T-helper 17 cell (primary cell): ENCODE measurements around the gene TUBA4B. TPM values are rescaled to one million over a fixed set of nuclear protein-coding genes. Genes with fewer than 3 reads are reported as not detected.
A peak's percentile ranks its signal among the peaks of the same experiment; 100 is the strongest.
"Not testable (repeated sequence)": the region's sequence is repeated elsewhere in the genome, so short reads cannot be mapped to it uniquely, and the experiment has no call there.

Experiments
- ATAC-seq: fragments of 150-1000 bp; cut with Tn5 transposase; 2 replicates; pipeline ENCODE4 v1.10.0; 2021; ENCODE audit warnings: mild to moderate bottlenecking, moderate library complexity
- DNase-seq, 3 donors: peaks; one replicate each; pipeline versions ENCODE4 v3.0.0 to v3.0.0-alpha.2; 2020 to 2021
- H3K9me3 ChIP-seq: one replicate; pipeline ENCODE4 v1.7.0; 2013; ENCODE audit warnings: low read length, mild to moderate bottlenecking; ENCODE audit not compliant: control insufficient read depth, poor library complexity, severe bottlenecking
- H3K27ac Mint-ChIP-seq: one replicate; pipeline ENCODE4 v1.8.0; 2022; ENCODE audit warnings: mild to moderate bottlenecking, moderate library complexity, mixed read lengths
- H3K27me3 Mint-ChIP-seq: one replicate; pipeline ENCODE4 v1.8.0; 2022; ENCODE audit warnings: mixed read lengths
- H3K36me3 Mint-ChIP-seq: one replicate; pipeline ENCODE4 v1.8.0; 2022; ENCODE audit warnings: low read depth, mixed read lengths
- H3K4me1 Mint-ChIP-seq: one replicate; pipeline ENCODE4 v1.8.0; 2022; ENCODE audit warnings: mild to moderate bottlenecking, mixed read lengths
- H3K4me3 Mint-ChIP-seq: one replicate; pipeline ENCODE4 v1.8.0; 2022; ENCODE audit warnings: mild to moderate bottlenecking, moderate library complexity, mixed read lengths
- total RNA-seq, 4 donors: library from RNA in 2 of 4; stranded (reverse) in 2 of 4; gene quantifications; one replicate each; pipeline ENCODE4 v1.2.3 and lab custom pipeline; 2022 to 2026

TUBA4B gene
- total RNA-seq, 2 donors from 2014 or later = not detected

DNA sequence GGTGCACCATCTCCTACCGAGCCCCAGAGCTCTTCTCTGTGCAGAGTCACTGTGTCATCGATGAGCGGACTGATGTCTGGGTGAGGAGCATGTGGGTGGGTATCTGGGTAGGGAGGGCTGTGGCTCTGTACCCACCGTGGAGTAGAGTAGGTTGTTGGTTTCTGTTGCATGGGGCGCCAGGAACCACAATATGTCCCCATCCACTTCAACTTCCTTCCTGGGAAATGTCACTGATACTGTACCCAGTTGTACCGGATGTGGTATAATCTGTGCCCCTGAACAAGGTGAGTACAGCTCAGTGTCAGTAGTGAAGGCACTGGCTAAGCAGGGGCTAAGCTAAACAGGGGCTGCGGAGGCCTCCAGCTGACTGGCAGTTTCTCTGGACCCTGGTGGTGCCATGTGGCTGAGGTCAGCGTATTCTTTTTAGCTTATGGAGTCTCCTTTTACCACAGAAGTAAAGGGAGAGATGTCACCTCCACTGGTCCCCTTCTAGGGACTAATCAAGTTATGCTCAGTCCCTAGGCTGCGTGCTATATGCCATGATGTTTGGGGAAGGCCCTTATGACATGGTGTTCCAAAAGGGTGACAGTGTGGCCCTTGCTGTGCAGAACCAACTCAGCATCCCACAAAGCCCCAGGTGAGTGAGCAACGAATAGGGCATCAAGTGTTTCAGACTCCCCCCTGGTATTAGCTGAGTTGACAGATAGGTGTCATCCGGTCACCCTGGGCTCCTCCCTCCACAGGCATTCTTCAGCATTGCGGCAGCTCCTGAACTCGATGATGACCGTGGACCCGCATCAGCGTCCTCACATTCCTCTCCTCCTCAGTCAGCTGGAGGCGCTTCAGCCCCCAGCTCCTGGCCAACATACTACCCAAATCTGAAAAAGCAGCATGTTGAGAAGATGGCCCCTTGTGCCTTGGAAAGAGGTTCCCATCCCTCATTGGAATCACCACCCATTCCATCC, 5.1 kb upstream of the TUBA4B start:
- ATAC-seq = peak; percentile 75

DNA sequence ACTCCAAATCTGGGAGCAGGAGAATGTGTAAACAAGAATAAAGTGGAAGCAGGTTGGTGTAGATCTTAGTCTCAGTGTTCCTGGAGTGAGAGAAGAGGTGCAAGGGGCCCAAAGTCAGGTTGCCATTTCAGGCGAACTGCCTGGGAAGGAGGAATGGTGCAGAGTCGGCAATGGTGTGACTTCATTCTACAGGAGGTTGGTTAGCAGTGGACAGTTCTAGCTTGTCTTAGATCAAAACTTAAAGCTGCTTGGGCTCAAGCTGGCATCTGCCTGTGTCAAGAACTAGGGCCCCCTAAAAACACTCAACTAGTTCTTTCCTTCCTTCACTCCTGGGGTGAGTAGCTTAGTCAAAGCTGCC, 4.2 kb upstream of the TUBA4B start:
- H3K4me1 Mint-ChIP-seq = peaks cover 69% of the 10 kb centered on the region
- H3K9me3 ChIP-seq = no peaks in the 10 kb centered on the region
- no peaks in the 10 kb centered on the region for H3K27me3 Mint-ChIP-seq
- DNase-seq = no peak
- peak overlapping the region; percentile 98 for H3K27ac Mint-ChIP-seq
- H3K4me3 Mint-ChIP-seq = peak overlapping the region; percentile 90
- peaks cover 7% of the 10 kb centered on the region for H3K36me3 Mint-ChIP-seq
- no peak for ATAC-seq

More for the DNA sequence above, 5.1 kb upstream of the TUBA4B start:
- no peaks in the 10 kb centered on the region for H3K9me3 ChIP-seq
- DNase-seq = peak in 2 of 3 donors; percentile 24 to 54
- peaks cover 69% of the 10 kb centered on the region for H3K4me1 Mint-ChIP-seq
- peak overlapping the region; percentile 90 for H3K4me3 Mint-ChIP-seq
- no peaks in the 10 kb centered on the region for H3K27me3 Mint-ChIP-seq
- peaks cover 6% of the 10 kb centered on the region for H3K36me3 Mint-ChIP-seq
- H3K27ac Mint-ChIP-seq = peak overlapping the region; percentile 98

DNA sequence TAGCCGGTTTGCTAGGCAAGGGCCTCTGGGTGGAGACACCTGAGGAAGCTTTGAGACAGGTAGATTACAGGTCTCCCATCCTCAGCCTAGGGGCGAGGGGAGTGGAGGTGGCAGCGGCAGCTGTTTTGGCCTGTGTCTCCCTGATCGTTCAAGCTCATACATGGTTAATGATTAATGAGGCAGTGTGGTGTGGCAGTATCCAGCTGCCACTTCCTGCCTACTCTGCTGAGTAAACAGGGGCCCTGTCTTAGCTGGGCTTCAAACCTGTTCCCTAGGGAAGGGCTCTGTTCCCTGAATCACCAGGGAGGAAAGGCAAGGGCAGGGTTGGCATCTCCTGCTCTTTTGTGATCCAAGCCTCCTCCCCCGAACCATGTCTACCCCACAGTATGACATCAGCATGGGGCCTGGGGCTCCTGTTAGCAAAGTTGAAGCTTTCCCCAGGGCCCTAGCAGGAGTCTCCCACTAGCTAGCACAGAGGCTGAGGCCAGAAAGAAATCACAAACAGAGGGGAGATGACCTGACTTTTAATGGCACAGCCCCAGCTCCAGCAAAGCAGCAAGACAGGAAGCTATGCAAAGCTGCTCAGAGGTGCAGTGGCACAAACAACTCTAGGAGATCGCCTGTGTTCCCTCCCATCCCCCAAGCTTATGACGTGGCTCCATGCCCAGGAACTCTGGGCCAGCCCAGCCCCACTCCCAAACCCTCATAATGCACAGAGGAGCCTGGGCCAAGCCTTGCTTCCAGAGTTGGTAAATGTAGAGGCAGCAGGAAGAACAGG, 3.7 kb upstream of the TUBA4B start:
- Mint-ChIP-seq H3K27me3 (no peaks in the 10 kb centered on the region), H3K4me3 (peak overlapping the region; percentile 90), H3K27ac (peak overlapping the region; percentile 98), H3K4me1 (peaks cover 69% of the 10 kb centered on the region), H3K36me3 (peaks cover 7% of the 10 kb centered on the region)
- peak; percentile 6 for ATAC-seq
- no peaks in the 10 kb centered on the region for H3K9me3 ChIP-seq
- peak in 1 of 3 donors; percentile 25 for DNase-seq

DNA sequence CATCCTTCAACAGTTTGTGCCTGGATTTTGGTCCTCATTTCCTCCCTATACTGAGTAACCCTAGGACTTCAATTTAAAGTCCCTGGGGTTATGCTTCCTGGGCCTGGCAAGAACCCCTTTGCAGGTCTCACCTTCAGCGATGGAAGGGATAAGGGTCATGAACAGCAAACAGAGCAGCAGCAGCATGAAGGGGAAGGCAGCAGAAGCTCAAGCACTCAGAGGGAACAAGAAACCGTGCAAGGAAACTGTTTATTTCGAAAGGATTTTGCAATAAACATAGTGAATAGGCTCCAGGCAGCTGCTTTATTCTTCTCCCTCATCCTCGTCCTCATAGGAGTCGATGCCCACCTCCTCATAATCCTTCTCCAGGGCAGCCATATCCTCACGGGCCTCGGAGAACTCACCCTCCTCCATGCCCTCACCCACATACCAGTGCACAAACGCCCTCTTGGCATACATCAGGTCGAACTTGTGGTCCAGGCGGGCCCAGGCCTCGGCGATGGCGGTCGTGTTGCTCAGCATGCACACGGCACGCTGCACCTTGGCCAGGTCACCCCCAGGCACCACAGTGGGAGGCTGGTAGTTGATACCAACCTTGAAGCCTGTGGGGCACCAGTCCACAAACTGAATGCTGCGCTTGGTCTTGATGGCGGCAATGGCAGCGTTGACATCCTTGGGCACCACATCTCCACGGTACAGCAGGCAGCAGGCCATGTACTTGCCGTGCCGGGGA, 2.8 kb upstream of the TUBA4B start:
- Mint-ChIP-seq H3K4me1 (peaks cover 68% of the 10 kb centered on the region), H3K36me3 (peaks cover 10% of the 10 kb centered on the region), H3K4me3 (peak overlapping the region; percentile 90), H3K27ac (peak overlapping the region; percentile 98), H3K27me3 (no peaks in the 10 kb centered on the region)
- ATAC-seq = no peak
- no peak for DNase-seq
- H3K9me3 ChIP-seq = no peaks in the 10 kb centered on the region

DNA sequence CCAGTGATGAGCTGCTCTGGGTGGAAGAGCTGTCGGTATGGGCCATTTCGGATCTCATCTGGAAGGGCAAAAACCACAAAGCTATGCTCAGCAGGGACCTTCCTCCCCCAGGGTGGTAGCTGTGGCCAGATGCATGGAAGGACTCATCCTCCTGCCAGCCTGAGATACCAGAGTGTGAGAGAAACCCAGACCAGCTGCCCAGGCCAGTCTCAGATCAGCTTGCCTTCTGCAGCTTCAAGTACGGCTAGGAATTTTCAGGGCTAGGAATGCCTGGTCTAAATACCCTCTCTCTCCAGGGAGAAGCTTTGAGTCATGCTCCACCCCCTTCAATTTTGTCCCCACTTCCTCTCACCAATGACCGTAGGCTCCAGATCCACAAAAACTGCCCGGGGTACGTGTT, 1.4 kb upstream of the TUBA4B start:
- H3K4me1 Mint-ChIP-seq = peaks cover 58% of the 10 kb centered on the region
- no peaks in the 10 kb centered on the region for H3K27me3 Mint-ChIP-seq
- peaks cover 10% of the 10 kb centered on the region for H3K36me3 Mint-ChIP-seq
- no peak for DNase-seq
- peak overlapping the region; percentile 96 for H3K27ac Mint-ChIP-seq
- no peak for ATAC-seq
- H3K4me3 Mint-ChIP-seq = peak overlapping the region; percentile 90
- H3K9me3 ChIP-seq = no peaks in the 10 kb centered on the region

DNA sequence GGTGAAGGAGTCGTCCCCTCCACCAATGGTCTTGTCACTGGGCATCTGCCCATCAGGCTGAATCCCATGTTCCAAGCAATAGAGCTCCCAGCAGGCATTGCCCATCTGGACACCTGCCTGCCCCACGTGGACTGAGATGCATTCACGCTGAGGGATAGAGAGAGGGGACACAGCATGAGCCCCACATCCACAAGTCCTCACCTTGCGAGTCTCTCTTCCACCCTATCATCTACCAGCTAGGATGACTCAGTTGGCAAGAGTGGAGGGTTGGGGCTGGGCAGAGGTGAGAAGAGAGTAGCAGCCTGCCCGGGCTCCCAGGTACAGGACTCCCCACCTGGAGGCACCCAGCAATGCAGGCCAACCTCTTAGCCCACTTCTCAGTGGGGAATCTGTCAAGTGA, 959 bp upstream of the TUBA4B start:
- DNase-seq = no peak
- H3K4me3 Mint-ChIP-seq = peak overlapping the region; percentile 90
- no peaks in the 10 kb centered on the region for H3K27me3 Mint-ChIP-seq
- H3K4me1 Mint-ChIP-seq = peaks cover 54% of the 10 kb centered on the region
- no peaks in the 10 kb centered on the region for H3K9me3 ChIP-seq
- no peak for ATAC-seq
- H3K27ac Mint-ChIP-seq = peak overlapping the region; percentile 96
- H3K36me3 Mint-ChIP-seq = peaks cover 10% of the 10 kb centered on the region

DNA sequence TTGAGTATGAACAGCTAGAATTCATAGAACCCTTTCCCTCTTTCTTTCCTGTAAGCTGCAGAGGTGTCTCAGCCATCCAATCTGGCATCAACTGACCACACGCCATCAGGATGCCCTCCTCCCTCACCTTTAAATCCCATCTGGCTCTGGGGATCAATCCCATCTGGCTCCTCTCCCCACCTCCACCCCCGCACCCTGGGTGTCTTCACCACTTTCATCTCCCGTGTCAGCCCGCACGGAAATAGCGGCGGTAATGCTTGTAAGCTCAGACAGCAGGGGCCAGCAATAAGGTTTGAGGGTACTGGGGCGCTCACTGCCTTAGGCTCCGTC, 508 bp upstream of the TUBA4B start:
- peaks cover 10% of the 10 kb centered on the region for H3K36me3 Mint-ChIP-seq
- no peaks in the 10 kb centered on the region for H3K27me3 Mint-ChIP-seq
- H3K27ac Mint-ChIP-seq = peak overlapping the region; percentile 96
- H3K4me1 Mint-ChIP-seq = peaks cover 52% of the 10 kb centered on the region
- DNase-seq (no peak), ATAC-seq (no peak)
- H3K4me3 Mint-ChIP-seq = peak overlapping the region; percentile 90
- H3K9me3 ChIP-seq = no peaks in the 10 kb centered on the region

DNA sequence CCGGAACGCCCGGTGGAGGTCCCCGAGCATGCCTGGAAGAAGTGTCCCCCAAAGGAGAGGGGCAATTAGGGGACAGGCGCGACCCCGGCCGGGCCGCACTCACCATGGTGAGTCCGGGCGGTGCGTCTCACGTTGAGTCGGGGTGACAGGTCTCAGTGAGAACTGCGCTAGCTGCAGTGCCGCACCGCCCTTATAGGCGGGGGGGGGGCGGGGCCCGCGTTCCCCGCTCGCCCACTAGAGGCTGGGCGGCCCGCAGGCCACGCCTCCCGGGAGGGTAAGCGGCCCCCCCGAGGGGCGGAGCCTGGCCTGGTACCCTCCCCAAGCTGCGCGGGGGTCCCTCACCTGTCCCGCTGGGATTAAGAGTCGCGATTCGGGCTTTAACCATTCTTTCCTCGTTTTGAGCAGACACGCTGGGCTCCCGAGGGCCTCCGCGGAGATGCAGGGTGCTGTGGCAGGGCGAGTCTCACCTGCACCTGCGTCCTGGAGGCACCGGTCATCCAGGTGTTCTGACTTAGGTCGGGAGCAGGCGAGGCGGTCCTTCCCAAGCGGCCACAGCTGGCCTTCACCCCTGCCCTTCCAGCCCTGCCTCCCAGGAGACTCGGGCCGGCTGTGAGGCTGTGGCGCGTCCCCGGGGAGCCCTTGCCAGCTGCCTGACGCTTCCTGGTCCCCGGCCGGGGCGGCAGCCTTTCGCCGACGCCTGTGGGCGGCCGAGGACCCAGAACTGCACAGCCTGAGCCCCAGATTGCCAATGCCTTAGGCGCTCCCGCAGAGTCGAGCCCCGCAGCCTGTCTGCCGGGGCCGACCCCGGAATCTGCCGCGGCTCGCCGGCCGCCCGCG, 928 bp downstream of the TUBA4B start, which contains the start of gene TUBA4A:
TSS of gene TUBA4A (minus strand) at position 166 of the 837 bp plus-strand sequence. CDS start at position 106, 60 bp downstream.
- H3K27me3 Mint-ChIP-seq = no peaks in the 10 kb centered on the region
- peaks cover 41% of the 10 kb centered on the region for H3K4me1 Mint-ChIP-seq
- peak within 1 kb of the TSS; percentile 90 for H3K4me3 Mint-ChIP-seq
- ATAC-seq (peak; percentile 83), DNase-seq (peak; percentile 84 to 96 (median 91))
- peak within 1 kb of the TSS; percentile 96 for H3K27ac Mint-ChIP-seq
- H3K9me3 ChIP-seq = no peaks in the 10 kb centered on the region
- peaks cover 7% of the 10 kb centered on the region for H3K36me3 Mint-ChIP-seq

DNA sequence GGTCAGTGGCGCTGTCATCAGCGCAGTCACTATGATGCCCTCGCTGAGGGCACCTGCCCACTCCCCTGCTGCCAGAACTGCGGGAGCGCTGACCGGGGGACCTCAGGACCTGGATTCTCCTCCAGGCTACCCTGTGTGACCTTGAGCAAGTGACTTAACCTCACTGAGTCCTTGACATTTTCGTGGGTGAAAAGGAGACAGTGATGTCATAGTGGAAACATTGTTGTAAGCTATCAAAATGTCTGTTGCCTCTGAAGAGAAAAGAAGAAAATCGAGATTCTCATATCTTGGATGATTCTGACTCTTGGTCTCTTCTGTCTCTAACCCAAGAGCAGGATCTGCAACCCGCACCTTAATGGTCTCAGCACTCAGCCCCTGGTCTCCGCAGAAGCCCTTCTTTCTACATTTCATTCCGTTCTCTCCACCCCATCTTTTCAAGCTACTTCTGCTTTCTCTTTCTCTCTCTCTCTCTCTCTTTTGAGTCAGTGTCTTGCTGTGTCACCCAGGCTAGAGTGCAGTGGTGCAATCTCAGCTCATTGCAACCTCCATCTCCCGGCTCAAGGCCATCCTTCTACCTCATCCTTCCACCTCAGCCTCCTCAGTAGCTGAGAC, 1.7 kb downstream of the TUBA4B start:
- Mint-ChIP-seq H3K36me3 (peaks cover 7% of the 10 kb centered on the region), H3K4me1 (peaks cover 37% of the 10 kb centered on the region), H3K27me3 (peaks cover 4% of the 10 kb centered on the region), H3K27ac (peak overlapping the region; percentile 96), H3K4me3 (peak overlapping the region; percentile 90)
- DNase-seq (no peak), ATAC-seq (peak; percentile 33)
- no peaks in the 10 kb centered on the region for H3K9me3 ChIP-seq

DNA sequence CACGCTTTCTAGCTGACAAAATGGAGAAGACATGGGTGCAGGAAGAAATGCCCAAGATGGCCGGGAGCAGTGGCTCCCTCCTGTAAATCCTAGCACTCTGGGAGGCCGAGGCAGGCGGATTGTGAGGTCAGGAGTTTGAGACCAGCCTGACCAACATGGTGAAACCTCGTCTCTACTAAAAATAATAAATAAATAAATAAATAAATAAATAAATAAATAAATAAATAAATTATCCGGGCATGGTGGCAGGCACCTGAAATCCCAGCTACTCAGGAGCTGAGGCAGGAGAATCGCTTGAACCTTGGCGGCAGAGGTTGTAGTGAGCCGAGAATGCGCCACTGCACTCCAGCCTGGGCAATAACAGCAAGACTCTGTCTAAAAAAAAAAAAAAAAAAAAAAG, 5.9 kb downstream of the TUBA4B start:
- not testable (repeated sequence) for H3K27ac Mint-ChIP-seq, ATAC-seq
- peaks cover 20% of the 10 kb centered on the region for H3K27me3 Mint-ChIP-seq

DNA sequence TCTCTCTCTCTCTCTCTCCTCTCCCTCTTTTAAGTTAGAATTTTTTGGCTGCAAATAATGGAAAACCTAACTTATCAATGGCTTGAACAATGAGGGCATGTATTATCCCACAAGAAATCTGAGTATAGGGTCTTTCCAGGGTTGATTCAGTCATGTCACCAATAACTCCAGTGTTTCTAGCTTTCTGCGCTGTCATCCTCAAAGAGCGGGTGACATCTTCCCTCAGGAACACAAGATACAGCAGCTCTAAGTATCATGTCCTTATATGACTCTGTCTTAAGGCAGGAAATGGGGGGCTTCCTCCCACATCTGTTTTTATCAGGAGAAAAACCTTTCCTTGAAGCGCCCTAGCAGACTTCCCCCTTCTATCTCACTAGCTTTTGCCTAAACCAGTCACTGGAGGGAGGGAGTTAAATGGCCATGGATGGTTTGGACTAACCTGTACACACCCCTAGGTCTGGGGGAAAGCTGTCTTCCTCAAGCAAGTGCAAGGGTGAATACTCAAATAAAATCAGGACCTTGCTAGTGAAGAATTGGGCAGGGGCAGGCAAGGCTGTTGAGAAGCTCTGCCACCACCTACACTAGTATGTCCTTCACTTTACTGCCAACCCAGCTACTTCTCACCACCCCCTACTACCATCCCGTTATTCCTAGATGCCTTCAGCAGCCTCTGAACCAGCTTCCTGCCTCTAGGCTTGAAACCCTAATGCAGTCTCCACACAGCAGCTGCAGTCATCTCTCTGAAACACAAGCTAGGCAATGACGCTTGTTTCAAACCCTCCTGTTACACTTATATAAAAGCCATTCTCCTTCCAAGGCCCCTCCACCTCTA, 8.2 kb downstream of the TUBA4B start:
- no peak for DNase-seq
- no peaks in the 10 kb centered on the region for H3K9me3 ChIP-seq
- ATAC-seq = no peak
- H3K27ac Mint-ChIP-seq = no peak overlapping the region
- H3K4me1 Mint-ChIP-seq = peaks cover 11% of the 10 kb centered on the region
- peaks cover 20% of the 10 kb centered on the region for H3K27me3 Mint-ChIP-seq
- H3K36me3 Mint-ChIP-seq = no peaks in the 10 kb centered on the region
- H3K4me3 Mint-ChIP-seq = no peak overlapping the region

More for the DNA sequence above, 5.9 kb downstream of the TUBA4B start:
- Mint-ChIP-seq H3K4me1 (peaks cover 17% of the 10 kb centered on the region), H3K4me3 (peak overlapping the region; percentile 52)
- H3K9me3 ChIP-seq, H3K36me3 Mint-ChIP-seq, DNase-seq: not testable (repeated sequence)
